HG03064 (cell line): ENCODE results near the gene TLK2.
A peak's percentile ranks its signal among the peaks of the same experiment; 100 is the strongest.

ENCODE experiments used
- ATAC-seq: cut with Tn5 transposase; IDR thresholded peaks from one replicate; pipeline ENCODE4 v1.9.1; 2021; ENCODE audit warnings: low read depth; ENCODE audit not compliant: unreplicated experiment

Gene TLK2

GRCh38 chr17:62648956-62649294 is 170.3 kb downstream of the TLK2 start:
- no peak for ATAC-seq

DNA sequence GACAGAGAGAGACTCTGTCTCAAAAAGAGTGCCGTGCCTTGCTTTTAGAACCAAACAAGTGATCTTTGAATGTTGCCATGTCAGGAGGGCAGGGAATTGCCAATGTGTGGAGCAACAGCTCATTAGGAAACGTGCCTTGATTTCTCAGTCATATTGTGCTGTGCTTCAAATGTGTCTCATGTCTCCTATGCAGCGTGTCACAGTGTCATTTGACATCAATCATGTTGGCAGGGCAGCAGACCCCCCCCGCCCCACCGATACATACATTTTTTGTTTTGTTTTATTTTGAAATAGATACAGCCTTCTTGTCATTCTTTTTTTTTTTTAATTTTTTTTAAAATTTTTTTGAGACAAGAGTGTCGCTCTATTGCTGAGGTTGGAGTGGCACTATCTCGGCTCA is 170.9 kb downstream of the TLK2 start:
- no peak for ATAC-seq

DNA sequence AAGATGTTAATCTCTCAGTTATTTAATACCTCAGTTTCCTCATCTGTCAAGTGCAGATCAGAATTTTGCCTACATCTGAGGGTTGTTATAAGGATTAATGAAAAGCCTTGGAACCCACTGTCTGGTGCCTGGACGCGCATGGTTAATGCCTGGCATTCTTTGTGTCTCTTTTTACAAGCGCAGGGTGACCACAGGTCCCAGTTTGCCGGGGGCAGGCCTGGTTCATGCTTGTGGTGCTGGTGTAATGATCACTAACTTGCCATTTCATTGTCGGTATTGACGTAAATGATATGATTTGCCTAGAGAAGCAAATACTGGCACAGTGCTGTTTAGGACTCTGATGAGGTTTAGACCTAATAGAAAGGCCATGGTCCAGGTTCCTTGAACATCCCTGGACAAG is 172.0 kb downstream of the TLK2 start:
- no peak for ATAC-seq

DNA sequence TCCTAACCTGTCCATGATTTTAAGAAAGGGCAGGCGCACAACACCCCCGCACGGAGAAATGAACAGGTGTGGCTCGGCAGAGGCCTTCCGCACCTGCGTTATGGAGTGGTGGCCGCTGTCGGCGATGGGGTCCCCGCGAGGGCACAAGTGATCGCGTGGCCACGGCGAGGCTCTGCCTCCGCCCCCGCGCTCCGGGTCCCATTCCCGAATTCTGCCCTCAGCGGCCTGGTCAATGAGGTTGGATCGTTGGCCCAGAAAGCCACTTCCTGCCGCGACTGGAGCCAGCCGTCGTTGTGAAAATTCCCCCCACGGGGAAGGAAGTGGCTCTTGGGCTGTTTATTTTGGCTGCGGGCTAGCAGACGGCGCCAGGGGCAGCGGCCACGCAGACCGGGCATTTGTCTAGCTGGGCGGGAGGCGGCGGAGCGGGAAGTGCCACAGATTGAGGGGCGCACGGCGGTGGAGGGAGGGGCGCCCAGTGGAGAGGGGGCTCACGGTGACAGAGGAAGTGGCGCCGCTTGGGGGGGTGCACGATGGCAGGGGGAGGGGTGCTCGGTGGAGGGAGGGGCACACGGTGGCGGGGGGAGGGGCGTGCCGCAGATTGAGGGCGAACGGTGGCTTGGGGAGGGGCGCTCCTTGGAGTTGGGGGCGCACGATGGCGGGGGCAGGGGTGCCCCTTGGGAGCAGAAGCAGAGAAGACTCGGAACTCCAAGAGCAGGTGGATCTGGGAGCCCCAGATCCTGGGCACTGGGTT is 173.8 kb downstream of the TLK2 start:
- no peak for ATAC-seq

DNA sequence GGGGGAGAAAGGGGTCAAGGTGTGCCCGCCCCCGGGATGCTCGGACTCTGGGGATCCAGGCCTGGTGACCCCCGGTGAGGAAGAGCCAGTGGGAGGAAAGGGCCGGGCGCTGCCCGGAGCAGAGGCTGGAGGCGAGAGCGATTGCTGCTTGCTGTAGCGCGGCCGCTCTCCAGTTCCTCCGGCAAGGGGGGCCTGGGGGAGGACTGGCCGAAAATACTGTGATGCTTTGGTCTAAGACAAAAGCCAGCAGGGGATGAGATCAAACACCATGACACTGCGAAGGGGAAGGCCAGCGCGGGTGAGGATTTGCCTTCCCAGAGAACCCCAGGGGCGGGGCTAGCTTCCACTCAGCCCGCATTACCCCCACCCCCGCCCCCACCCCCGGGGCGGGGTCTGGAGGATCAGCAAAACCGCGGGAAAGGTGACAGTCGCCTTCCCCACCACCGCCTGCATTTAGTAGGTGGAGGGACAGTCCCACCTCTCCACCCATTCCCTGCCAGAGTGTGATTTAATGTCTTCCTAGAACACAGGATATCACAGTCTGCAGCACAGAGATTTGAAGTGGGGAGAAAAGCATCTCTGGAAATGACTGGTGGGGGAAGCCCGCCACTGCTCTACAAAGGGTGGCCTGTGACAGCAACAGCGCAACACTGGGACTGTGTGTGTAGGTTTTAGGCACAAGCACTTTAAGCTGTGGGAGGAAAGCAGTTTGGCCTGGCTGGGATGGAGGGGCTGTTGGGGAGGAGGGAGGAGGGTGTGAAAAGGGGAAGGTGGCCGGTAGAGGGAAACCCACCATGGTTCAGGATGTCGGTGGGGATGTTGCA is 174.6 kb downstream of the TLK2 start:
- peak; percentile 86 for ATAC-seq

DNA sequence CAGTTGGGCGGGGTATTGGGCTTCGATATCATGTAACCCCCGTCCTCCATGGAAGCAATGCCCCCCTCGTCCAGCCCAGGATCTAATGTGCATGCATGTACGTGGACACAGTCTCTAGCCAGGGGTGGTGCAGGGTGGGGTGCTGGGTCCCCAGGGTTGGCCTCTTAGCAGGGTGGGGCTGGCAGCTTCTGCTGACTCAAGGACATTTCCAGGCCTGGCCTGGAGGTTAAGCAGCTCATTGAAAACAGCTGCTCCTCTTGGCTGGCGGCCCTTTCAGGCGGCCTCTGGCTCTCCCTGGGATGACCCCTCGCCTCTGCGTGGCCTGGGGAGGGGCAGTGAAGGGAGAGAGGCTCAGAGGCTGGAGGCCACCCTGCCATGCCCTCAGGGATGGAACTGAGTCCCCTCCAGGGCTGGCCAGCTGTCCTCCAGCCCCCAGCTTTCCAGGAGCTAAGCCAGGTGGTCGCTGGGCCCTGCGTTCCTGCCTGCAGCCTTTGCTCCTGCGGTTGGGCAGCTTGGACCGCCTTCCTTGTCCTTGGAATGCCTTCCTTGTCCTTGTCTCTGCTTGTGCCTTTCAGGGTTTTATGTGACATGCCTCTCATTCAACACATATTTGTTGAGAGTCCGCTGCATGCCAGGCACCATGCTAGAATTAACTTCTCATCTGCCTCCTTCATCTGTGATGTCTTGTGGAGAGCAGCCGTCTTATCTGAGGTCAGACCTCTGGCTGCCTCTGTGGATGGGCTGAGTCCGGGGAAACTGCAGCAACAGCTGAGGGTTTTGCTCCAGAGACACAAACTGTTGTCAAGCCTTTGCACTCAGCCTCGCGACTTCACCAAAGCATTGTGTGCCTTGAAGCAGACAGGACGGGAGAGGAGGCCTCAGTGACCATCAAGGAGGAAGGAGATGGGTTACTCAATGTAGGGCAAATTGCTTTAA is 175.5 kb downstream of the TLK2 start:
- no peak for ATAC-seq

GRCh38 chr17:62655656-62656055 is 177.0 kb downstream of the TLK2 start:
- no peak for ATAC-seq

GRCh38 chr17:62656446-62656845 is 177.8 kb downstream of the TLK2 start:
- no peak for ATAC-seq

DNA sequence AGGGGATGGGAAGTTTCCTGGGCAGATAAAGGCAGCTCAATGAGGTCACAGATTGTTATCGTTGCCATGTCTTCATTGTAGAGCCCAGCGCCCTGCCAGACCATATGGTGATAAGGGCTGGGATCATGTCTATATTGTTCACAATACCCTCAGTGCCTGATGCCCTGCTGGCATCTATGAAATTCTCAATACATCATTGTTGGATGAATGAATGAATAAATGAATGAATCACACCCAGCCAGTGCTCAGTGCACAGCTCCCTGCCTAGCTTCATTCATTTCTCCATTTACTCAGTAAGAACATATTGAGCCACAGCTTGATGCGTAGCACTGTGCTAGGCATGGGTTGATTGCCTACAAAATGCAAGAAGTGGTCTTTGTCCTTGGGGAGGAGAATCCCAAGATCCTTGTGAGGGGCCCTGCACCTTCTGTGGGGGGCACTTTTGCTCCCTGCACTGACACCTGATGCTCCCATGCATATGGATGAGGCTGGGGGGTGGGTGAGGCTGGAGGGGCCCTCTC is 178.6 kb downstream of the TLK2 start:
- no peak for ATAC-seq

DNA sequence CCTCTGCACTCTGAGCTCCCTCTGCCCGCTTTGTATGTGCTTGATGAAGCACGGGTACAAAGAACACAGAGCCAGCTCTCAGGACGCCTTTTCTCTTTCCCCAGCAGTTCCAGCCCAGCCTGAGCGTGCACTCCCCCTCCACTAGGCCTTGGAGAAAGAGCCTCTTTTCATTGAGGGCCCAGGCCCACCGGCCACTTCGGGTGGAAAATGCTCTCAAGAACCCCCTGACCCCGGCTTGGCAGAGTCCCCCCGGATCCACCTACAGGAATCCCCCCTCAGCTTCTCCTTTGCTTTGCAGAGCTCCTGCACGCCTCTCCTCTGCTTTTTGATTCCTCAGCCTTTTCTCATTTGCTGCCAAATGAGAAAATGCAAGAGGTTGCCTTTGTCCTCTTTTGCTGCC is 179.1 kb downstream of the TLK2 start:
- ATAC-seq, result no peak

DNA sequence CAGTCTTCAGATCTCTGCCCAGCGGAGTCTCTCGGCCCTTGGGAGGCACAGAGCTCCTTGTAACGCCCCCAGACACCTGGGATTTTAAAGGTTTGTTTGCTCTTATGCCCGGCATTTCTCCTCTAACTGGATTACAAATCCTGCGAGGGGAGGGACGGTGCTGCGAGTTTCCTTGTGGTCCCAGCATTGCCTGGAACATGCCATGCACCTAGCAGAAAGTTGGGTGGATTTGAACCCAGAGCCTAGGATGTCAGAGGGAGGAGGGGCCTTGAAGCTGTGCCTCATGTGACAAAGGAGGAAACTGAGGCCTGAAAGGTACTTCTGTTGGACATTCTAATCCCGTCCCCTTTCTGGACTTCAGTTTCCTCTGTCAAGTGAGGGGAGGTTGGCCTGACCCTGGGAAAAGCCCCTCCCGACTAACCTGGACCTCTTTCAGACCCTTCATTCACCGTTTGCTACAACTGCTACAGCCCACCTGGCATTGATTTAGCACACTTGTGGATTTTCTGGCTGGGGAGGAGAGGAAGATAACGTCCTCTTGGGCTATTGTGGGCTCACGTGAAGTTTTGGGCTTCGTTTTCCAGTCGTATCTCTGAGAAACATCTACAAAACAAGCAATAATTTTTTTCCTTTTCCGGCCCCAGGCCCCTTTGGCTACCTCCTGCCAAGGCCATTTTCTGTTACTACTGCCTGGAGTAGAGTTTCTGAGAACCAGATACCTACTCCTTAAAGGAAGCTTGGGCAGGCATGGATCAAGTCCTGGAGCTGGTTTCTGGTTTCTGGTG is 179.7 kb downstream of the TLK2 start:
- no peak for ATAC-seq

GRCh38 chr17:62660629-62661118 is 182.0 kb downstream of the TLK2 start:
- no peak for ATAC-seq

GRCh38 chr17:62661337-62661736 is 182.7 kb downstream of the TLK2 start:
- no peak for ATAC-seq

GRCh38 chr17:62662855-62663254 is 184.2 kb downstream of the TLK2 start:
- ATAC-seq, result no peak
